NCI-H128 (cell line): ENCODE data around the gene SMARCB1.

Experiments
- DNase-seq: peaks from one replicate; lab custom pipeline; 2025; ENCODE audit not compliant: unreplicated experiment; lab: John Stamatoyannopoulos, UW

Gene SMARCB1

DNA sequence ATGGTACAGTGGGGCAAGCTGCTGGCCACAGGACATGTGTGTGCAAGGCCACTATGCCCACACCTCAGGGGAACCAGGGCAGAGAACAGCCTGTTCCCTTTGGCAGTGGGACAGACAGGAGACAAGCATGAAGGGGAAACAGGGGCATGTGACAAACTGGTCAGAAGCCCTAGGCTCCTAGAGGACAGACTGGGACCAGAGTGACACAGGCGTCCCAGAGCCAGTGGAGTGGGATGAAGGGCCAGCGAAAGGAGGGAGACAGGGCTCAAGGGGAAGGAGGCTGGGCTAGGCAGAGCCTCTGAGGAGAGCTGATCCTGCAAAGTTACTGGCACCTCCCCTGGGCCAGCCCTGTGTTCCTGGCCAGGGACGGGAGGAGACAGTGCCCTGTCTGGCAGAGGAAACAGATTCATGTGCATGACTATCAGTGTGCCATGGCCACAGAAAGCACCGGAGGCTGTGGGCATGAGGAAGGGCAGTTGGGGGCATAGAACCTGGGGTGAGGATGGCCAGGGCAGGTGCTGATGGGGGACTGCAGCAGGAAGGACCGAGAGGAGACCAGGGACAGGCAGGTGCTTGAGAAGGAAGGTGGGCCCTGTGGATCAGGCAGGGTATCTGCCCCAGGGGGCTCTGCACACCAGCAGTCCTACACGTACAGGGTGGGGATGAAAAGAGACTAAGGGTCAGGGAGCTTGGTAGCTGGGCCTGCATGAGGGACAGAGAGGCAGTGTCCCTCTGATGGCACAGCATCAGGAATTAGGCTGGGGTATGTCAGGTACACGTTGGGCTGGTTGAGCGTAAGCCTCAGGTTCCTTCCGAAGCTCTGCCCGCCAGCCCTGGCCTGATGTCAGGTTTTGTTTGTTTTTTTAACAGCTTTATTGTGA lies 42.3 kb downstream of the SMARCB1 start:
- no peak for DNase-seq

DNA sequence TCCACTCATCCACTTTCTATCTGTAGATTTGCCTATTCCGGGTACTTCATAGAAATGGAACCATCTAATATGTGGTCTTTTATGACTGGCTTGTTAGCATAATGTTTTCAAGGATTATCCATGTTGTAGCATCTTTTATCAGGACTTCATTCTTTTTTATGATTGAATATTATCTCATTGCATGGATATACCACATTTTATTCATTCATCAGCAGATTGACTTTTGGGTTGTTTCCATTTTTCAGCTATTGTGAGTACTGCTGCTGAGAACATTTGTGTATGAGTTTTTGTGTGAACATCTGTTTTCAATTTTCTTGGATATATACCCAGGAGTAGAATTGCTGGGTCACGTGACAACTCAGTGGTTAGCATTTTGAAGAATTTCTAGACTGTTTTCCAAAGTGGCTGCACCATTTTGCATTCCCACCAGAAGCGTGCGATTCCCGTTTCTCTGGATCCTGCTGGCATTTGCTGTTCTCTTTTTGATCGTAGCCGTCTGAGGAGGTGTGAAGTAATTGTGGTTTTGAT lies 43.1 kb downstream of the SMARCB1 start:
- no peak for DNase-seq

DNA sequence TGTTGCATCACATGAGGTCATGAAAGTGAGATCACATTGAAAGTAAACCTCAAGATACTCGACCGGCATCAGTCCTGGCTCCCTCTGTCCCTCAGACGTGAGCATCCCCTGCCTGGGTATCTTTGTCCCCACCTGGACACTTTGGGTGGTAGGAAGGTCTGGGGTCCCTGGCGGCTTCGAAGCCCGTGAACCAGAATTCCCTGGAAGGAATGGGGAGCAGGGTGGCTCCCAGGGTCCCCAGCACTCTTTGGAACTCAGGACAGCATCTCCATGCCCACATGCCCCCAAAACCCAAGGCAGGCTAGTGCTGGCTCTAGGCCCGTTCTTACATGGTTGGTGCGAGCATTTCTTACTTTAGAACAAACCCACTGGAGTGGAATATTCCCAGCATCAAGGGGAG lies 44.5 kb downstream of the SMARCB1 start:
- no peak for DNase-seq

DNA sequence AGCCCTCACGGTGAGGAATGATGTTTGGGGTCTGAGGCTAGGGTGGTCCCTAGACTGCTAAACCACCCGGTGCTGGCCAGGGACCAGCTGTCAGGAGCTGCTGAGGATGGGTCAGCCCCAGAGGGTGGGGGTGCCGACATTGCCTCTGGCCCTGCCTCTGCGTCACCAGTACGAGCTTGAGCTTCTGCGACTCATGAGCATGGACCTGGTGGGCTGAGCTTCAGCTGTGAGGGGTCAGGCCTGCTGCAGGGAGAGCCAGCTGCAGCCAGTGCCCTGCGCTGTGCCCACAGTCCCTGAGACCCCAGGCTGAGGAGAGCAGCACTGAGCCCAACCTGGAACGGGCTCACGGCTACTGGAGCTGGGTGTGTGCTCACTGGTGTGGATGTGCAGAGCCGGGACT lies 45.0 kb downstream of the SMARCB1 start:
- no peak for DNase-seq

DNA sequence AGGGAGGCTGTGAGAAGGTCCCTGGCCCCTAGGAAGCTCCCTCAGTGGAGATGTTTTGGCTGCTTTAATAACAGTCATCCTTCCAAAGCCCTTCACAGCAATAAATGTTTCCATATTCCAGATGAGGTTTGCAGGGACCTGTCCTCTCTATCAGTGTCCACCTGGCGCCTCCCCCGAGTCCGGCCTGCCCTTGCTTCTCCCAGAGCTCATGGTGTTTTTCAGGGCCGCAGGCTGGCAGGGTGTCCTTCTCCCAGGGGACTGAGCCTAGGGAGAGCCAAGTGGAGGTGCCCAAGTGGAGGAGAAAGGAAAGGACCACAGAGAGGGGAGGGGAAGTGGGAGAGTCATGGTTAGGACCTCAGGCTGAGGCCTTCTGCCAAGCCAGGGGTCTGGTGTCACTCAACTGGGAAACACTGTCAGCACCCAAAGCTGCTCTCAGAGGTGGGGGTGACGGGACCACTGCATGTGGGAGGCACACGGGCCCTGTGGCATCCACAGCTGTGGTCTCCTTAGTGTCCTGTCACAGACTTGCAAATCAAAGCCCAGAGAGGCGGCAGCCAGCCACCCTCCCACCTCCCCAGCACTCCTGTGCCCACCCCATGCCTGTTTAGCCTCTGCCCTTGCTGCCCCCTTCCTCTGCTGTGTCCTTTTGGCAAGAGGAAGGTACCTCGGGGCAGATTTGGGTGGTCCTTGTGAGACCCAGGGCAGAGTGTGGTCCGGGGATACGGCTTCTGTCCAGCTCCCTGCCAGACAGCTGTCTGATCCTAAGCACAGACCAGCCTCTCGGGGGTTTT lies 45.7 kb downstream of the SMARCB1 start:
- no peak for DNase-seq

DNA sequence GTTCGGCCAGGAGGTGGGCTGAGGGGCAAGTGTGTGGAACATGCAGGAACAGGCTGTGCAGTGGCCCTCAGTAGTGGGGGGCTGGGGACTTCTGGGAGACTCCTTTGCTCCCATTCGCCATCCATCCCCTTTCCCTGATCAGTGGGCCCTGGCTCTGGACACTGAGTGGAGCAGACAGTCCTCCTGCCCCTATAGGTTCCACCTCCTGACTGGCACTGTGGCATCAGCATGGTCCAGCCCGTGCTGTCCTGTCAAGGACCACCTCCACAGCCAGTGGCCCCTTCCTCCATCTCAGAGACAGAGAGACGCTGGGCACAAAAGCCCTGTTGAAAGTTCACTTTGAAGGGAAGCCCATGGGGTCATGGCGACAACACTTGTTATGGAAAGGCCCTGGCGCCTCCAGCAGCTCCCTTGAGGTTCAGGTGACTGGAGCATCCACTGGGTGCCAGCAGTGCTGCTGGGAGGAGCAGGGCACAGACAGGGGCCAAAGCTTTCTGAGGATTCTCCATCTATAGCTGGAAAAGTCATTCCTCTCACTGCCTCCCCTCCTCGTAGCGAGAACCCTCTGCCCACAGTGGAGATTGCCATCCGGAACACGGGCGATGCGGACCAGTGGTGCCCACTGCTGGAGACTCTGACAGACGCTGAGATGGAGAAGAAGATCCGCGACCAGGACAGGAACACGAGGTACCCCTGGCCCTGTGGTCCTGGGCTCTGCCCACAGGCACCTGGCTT lies 46.4 kb downstream of the SMARCB1 start:
- DNase-seq = no peak

DNA sequence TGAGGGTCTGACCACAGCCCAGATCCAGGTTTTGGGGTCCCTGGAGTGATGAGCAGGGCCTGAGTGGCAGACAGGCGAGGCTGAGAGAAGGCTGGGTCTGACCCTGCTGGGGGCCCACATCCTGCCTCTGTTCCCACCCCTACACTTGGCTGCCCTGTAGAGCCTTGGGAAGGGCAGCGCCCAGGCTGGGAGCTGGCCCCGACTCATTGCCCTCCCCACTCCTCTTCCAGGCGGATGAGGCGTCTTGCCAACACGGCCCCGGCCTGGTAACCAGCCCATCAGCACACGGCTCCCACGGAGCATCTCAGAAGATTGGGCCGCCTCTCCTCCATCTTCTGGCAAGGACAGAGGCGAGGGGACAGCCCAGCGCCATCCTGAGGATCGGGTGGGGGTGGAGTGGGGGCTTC lies 47.1 kb downstream of the SMARCB1 start:
- no peak for DNase-seq

DNA sequence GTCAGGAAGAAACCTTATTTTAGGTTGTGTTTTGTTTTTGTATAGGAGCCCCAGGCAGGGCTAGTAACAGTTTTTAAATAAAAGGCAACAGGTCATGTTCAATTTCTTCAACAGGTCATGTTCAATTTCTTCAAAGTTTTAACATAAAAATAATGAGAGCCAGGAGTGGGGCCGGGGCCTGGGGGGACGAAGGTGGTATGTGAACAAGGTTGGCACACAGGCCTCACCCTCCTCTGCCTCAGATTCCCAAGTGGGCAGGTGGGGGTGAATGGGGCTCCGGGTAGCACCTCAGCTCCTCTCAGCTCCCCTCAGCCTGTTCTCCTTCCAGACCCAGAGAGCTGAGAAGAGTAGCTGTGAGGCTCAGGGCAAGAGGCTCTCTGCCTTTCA lies 47.6 kb downstream of the SMARCB1 start:
- DNase-seq = no peak

DNA sequence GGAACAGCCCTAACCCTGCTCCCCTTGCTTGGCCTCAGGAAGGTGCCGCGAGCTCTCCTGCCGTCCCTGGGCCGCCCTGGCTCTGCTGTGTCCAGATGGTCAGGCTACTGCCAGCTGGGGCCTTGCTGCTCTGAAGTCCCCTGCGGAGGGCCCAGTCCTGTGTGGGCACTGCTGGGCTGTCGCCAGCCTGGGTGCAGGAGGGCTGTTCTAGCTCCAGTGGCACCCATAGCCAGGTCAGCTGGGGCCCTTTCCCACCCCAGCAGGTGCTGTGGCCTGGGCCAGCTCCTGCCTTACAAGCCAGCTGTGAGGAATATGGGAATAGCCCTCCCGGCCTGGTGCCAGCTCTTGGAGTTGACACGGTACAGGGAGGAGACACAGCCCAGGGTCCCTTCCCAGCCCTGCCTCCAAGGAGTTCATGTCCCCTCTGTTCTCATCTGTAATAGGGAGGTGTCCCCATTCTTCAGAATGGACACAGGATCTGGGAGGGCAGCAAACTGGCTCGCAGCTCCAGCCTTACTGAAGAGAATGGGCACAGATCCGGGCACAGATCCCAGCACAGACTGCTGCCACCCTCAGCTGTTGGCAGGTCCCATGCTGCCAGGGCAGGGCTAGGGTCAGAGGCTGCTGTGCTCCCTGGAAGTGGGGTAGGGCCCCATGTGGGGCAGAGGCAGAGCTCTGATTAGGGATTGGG lies 48.2 kb downstream of the SMARCB1 start:
- DNase-seq = no peak

DNA sequence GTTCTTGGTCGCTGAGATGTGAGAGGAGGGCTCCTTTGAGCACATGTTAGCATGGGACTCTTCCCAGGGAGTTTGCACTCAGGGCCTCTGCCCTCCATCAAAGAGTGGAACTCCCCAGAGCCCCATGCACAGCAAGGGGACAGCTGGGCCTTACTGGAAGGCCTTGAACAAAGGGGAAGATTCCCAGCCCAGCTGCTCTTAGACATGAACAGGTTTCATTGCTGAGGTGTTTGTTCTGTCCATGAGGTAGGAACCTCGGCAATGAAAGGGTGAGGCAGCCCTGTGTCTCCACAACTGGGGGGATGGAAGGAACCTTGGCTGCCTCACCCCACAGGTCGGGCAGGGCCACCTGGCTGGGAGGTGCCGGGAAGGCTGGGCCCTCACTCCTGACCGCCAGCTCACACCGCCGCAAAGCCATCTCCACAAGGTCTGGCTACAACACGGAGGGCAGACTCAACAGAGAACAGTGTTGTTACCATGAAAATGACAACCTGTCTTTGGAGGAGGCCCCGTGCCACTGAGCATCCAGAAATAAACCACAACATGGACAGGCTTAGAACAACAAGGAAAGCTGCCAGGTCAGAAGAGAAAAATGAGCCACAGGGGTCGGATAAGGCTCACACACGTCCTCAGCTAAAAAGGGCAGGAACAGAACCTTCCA lies 48.8 kb downstream of the SMARCB1 start:
- DNase-seq = no peak

DNA sequence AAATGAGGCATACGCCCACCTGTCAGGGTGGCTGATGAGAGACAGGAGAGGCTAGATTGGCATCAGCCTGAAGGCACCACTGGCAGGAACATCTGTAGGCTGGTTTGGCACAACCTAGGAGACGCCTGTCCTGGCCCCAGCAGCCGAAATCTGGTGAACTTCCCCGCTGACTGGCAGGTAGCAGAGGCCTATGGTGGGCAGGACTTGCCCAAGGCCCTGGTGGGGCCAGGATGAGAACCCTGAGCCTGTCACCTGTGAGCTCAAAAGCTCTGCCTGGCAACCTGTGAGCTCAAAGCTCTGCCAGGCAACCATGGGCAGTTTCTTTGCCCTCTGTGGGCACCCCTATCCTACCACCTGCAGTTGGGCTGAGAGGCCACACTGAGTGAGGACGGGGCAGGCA lies 49.5 kb downstream of the SMARCB1 start:
- DNase-seq = no peak

DNA sequence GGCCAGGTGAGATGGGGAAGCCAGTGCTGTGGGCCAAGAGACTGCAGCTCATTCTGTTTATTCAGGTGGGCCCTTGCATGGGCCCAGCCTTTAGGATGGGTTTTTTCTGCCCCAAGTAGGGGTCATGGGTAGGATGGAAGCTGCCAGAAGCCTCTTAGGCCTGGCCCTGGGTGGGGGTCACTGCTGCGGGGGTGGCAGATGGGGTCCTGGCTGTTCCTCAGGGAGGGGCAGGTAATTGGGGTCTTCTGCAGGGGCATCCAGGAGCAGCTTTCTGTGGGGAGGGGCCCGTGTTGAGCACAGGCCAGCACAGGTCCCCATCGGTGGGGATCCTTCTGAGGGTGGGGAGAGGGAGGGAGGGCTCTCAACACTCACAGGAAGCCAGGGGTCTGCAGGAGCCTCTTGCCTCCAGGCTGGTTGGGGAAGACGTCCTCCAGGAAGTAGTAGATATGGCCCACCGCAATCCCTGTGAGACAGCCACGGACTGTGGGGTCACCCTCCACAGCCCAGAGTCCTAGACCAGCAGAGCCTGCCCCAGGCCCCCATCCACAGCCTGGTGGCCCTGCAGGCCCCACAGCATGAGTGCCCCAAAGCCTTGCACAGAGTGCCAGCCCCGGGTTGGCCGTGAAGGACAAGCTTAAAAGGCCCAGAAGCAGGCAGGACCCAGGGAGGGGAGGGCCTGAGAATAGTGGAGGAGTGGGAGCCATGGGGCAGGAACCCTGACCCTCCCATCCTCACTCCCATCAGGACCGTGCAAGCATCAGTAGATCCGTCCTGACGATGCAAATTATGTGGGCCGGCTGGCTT lies 50.1 kb downstream of the SMARCB1 start:
- no peak for DNase-seq

DNA sequence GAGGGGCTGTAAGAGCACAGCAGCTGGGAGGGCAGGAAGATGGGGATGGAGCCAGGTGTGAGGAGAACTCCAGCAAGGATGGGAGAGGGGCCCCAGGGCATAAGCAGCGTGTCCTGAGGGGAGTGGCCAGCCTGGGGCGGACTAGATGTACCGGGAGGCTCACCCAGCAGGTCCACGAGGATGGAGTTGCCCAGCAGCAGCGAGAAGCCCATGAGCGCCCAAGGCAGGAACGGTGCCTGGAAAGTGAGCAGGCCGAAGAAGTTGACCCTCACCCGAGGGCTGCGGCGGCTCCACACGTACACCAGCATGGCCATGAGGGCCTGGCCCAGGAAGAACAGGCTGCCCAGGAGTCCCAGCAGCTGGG lies 50.7 kb downstream of the SMARCB1 start:
- no peak for DNase-seq

DNA sequence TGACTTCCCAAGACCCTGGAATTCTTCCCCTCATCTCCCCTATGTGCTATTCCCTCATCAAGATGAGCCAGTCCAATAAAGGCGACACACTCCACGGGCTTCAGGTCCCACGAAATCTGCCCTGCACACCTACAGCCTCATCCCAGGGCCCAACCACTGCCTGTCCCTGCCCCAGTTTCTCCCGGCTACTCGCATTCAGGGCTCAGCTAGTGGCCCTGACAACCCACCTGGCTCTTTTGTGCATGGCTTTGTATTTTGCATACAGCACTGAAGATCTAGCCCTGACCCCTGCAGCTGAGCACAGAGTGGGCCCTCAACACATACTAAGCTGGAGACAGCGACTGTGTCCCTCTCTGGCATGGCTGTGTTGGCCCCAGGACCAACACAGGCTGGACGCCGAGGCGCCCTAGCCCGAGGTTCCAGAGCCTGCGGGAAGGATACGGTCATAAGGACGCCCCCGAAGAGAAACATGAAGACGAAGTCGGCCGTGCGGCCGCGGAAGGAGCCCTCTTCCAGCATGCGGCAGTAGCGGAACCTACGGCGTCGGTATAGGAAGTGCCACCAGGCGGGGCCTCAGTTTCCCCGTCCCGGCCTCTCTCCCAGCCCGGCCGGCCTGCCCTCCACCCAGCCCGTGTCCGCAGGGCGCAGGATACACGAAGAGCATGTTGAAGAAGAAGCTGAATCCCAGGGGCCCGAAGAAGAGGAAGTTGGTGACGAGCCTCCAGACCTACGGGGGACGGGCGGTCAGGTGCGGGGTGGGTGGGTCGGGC lies 51.3 kb downstream of the SMARCB1 start:
- no peak for DNase-seq

DNA sequence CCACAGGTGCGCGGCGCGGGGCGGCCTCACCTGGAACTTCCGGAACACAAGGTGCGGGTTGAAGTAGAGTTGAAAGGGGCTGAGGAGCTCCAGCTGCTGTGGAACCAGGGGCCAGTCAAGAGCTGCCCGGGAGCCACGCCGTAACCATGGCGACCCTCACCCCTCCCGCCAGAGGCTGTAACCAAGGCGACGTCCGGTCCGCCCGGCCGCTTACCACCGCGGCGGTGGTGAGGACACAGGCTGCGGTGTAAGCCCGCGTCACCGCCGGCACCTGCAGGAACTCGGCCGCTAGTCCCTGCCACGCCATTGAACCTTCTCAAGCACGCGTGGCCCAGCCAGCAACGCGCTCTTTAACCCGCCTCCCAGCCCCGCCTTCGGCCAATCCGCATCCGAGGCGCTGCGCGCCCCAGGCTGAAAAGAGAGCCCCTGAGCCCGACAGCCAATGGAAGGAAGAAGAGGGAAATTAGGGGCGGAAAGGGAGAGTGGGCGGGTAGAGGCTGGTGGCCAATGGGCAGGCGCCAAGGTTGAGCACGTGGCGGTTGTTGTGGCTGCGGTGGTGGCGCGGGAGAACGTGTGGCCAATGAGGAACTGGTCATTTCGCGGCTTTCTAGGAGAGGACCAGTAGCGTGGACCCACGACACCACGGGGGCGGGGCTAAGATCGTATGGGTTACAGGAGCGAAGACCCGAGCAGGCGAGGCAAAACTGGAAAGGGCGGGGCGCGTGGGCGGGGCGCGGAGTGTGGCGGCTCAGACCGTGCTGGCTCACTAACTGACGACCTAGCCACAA lies 52.1 kb downstream of the SMARCB1 start, which contains the start of gene DERL3:
Gene DERL3 (minus strand): TSS at position 326 of the 788 bp plus-strand sequence. CDS start 19 bp downstream, at position 307.
- DNase-seq = peak; percentile 82

DNA sequence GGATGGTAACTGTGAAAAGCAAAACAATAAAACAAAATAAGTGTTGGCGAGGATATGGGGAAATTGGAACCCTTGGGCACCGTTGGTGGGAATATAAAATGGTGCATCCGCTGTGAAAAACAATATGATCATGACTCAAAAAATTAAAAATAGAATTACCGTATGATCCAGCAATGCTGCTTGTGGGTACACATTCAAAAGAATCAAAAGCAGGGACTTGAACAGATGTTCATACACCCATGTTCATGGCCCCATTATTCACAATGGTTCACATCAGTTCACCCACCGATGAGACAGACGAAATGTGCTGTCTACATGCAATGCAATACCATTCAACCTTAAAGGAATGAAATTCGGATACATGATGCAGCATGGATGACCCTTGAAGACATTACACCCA lies 53.3 kb downstream of the SMARCB1 start:
- DNase-seq = no peak

DNA sequence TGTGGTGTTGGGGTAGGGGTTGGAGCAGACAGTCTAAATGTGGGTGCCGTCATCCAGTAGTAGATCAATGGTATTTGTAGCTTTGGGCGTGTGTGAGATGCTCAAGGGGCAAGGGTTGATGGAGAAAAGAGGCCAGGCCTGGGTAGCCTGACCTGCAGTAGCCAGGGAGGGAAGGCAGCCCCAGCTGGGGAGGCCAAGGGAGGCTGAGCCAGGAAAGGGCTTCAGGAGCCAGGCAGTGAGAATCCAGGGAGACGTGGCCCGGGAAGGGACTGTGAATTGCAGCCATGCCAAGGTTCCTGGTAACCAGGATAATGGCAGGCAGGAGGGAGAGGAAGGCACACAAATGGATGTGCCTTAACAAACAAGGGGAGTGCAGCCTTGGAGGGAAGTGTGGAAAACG lies 54.5 kb downstream of the SMARCB1 start:
- DNase-seq = no peak
